Measurements from ENCODE around the gene TEP1.

TEP1 gene

DNA sequence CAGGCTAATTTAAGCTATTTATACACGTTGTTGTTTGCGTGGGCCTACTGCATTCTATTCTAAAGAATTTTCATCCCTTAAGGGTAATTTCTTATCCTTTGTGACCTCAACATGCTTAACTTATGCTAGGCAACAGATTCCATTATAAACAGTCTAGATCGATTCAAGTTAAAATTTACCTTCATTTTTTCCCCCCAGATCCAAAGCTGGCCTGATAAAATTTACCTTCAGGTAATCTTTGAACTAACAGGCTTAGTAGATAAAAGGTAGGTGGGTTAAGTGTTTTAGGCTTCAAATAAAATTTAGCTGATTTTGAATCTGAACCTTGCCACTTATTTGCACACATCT, 79.8 kb downstream of the TEP1 start:
- no peak for DNase-seq

DNA sequence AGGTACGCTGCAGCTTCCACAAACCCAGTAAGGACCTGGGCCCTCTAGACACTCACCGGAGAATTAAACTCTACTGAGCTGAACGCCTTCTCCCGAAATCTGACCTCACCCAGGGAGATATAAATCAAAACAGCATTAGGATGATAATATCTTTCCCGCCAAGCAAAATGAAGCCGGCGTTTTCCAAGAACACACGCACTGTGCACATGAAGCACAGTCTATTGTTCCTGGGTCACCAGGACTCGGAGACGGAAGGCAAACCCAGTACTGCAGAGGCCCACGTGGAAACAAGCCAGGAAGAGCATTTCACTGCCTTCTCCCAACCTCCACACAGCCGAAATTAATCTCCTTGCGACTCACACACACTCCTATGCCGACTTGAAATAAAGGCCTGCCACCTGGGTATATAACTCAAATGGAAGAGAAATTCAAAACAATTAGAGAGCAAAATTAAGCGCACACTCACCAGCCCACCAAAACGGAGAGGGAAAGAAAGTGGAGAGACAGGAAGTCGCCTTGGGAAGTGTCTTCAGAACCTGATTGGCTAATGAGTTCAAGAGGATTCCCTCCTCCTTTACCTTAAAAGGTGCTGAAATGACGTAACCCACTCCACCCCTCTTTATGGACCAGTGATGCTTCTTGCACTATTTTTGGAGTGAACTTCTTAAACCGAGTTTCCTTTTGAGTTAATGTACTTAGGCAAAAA, 80.4 kb downstream of the TEP1 start, which contains the start of gene CCNB1IP1:
TSS of gene CCNB1IP1 (minus strand) at position 492 of the 706 bp plus-strand sequence. CDS start 16,756 bp downstream, outside the sequence.
- DNase-seq, result peak; percentile 38

DNA sequence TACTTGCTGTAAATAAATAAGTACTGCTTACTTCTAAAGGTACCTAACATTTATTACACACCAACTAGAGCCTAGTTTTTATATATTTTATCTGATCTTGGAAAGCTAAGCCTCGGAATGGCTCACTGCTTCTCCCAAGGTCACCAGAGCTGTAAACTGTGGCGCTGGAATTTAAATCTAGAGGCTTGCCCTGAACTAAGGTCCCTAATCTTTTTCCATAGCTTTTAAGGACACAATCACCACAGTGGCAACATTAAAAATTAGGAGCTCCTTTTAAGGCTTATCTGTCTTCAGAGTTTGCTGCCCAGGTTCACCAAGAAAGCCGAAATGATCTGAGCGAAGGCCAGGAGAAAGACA, 80.9 kb downstream of the TEP1 start:
- DNase-seq, result no peak

DNA sequence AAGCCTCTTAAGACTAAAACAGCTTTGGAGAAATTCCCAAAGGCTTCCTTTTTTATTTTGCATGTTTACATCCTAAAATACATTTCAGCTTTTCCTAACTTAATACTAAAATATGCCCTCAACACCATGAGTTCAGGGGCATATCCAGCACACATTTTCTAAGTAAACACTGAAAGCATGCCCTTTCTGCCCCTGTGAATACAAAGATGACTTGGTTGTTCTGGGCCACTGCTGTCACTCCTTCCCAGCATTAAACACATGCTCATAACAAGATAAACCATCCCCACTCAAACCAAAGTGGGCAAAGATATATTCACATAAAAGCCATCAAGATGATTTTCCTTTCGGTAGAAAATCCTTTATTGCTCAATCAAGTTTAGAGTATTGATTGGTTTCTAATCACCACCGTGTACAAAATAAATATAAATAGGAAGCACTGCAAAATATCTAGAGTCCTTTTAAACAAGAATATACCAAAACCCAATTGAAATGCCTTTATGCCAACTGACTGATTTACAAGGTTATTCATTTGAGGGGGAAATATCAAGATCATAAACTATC, 82.2 kb downstream of the TEP1 start:
- no peak for DNase-seq

DNA sequence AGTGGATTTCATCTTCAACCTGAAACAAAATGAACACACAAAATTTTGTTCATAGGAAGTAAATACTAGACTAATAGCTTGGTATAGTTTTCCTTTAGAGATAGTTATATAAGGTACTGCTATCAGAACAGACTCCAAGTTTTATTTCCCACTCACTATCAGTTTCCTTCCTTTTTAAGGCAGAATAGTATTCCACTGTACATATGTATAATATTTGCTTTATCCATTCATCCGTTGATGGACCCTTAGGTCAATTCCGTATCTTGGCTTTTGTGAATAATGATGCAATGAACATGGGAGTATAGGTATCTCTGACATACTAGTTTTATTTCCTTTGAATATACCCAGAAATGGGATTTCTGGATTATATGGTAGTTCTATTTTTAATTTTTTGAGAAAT, 83.9 kb downstream of the TEP1 start:
- no peak for DNase-seq

DNA sequence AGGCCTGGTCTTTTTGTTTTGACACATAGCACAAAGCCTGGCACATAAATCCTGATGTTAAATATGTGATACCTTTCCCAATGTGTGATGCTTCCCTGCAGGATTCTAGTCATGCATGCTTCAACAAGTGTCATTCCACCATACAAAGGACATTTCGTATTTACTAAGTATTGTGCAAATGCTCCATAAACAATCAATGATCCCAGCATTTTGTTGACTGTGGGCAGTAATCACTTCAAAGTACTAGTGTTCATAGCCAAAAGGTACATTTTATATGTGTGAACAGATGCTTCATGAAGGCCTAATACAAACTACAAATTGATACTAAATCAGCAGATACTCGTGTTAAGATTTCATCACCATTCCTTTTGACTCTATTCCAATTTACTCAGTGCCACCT, 84.6 kb downstream of the TEP1 start:
- DNase-seq, result no peak

DNA sequence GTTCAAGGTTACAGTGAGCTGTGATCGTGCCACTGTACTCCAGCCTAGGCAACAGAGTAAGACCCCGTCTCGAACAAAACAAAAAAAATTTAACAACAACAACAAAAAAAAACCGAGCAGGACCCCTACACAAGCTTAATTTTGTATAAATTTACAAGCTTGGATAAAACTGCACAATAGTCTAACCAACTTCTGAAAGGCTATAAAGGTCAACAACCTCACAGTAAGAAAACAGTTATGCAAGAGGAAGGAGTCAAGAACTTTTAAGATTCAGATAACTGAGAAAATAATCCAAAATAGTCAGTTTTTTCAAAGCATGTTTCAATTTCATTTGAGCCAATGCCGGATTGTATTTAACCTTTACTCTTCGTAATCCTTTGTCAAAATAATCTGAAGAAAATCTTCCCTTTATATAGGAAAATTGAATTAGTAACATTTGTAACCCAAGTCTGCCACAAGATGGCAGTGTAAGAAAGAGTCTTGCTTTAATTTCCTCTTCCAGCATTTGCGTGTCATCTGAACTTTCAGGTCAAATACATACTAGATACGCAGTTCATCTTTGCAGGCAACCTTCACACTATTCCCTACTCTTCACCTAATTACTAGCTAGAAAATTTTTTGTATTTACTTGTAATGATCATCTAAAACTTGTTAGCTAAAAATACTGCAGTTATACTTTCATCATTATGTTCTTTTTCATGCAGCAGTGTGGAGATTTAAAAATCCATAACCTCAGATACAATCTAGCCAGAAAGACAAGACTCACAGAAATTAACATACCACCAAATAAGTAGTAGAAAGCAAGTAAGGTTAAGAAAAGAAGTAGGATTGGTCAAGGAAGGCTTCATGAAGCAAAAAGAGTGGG, 86.1 kb downstream of the TEP1 start:
- DNase-seq, result no peak

DNA sequence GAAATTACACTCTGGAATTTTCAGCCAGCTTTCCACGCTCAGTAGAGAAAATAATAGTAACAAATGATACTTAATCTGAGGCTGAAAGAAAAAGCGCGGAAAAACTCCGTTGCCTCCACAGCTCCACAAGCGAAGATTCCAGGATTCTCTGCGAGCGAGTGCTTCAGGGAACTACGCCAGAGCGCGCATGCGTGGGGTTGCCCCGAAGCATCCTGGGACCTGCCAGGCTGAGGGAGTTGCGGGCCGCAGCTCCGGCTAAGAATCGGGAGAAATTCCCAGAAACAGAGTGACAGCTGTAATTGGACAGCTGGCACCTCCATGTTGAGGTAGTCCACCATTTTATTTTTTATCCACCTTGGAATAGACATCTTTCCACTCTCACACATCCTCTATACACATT, 95.6 kb downstream of the TEP1 start:
- no peak for DNase-seq

Measured in activated T-cell treated with anti-CD3 and anti-CD28 coated beads, Interleukin-2, amount 50 U/mL, for 1 hour (primary cell).